ENCODE data around the gene SLC4A9.

The SLC4A9 gene

DNA sequence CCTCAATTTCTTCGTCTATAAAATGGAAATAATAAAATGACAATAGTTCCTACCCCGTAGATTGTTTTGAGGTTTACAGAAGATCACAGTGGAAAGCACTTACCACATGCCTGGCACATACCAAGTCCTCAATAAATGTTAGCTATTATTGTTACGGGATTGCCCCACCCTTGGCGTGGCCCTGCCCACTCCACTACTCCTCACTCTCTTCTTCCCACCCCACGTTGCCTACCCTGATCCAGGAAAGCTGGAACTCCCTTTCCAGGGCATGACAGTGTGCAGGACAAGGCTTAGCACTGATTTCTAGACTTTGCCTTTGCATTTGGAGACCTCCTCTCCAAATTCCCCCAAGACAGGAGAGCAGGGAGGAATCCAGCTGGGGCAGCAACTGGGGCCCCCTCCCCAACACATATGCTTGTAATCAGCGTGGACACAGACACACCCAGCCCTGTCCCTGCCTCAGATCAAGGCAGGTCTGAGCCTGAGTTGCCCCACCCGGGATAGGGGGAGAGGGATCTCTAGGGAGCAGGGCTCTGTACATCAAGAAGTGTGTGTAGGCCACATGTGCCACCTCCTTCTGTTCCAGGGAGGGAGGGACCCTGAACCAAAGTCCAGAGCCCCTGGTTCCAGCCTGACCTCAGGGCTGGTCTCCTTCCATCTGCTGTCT lies 6.7 kb downstream of the SLC4A9 start:
- no peak overlapping the region for H3K4me2 ChIP-seq (ENCODE audit: low read length)
- H3K4me1 ChIP-seq (ENCODE audit: control insufficient read depth, low read length) = peaks cover 9% of the 10 kb centered on the region; the same call in 1 of the 2 replicates
- H3K9me3 ChIP-seq (ENCODE audit: control insufficient read depth, insufficient read depth, low read length) = no peaks in the 10 kb centered on the region
- H3F3A ChIP-seq (ENCODE audit: control insufficient read depth, insufficient read depth) = no peaks in the 10 kb centered on the region
- no peak overlapping the region for H3K4me3 ChIP-seq (ENCODE audit: low read length)
- H4K20me1 ChIP-seq (ENCODE audit: control insufficient read depth, insufficient read depth, low read depth, low read length) = no peaks in the 10 kb centered on the region
- H3K36me3 ChIP-seq (ENCODE audit: control insufficient read depth, low read length) = no peaks in the 10 kb centered on the region
- H3K79me2 ChIP-seq (ENCODE audit: control insufficient read depth, low read length) = no peaks in the 10 kb centered on the region
- no peak for TF ChIP-seq EZH2phosphoT487 (IDR thresholded peaks at IDR 0.05; ENCODE audit: borderline replicate concordance, low read length)
- no peak for TF ChIP-seq CTCF (IDR thresholded peaks at IDR 0.05; ENCODE audit: low read depth, low read length, poor library complexity, severe bottlenecking)
- H3K27me3 ChIP-seq (ENCODE audit: control insufficient read depth, low read length) = no peaks in the 10 kb centered on the region
- H3K9me2 ChIP-seq (replicated peaks; ENCODE audit: control insufficient read depth, low read length) = no peaks in the 10 kb centered on the region
- no peak overlapping the region for H3K27ac ChIP-seq (ENCODE audit: low read depth, low read length)

DNA sequence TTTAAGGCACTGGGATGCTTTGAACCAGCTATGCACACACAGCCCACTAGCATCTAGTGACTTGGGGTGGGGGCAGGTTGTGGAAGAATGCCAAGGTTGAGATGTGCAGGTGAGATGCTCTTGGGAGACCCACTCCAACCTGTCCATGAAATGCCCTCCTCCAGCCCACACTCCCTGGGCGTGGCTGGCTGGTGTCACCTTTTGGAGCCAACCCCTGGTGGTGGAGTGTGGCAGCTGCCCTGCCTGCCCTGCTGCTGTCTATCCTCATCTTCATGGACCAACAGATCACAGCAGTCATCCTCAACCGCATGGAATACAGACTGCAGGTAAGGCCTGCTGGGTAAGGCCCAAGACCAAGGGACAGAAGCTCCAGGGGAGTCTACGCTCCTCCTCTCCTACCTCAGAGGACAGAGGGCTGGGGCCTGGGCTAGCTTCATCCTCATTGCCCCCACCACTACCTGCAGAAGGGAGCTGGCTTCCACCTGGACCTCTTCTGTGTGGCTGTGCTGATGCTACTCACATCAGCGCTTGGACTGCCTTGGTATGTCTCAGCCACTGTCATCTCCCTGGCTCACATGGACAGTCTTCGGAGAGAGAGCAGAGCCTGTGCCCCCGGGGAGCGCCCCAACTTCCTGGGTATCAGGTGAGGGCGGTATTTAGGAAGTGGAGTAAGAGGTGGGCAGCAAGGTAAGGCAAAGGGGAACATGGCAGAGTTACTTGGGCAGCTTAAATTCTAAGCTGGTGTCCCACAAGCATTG lies 7.4 kb downstream of the SLC4A9 start:
- no peak for TF ChIP-seq EZH2phosphoT487 (IDR thresholded peaks at IDR 0.05; ENCODE audit: borderline replicate concordance, low read length)
- TF ChIP-seq CTCF (IDR thresholded peaks at IDR 0.05; ENCODE audit: low read depth, low read length, poor library complexity, severe bottlenecking) = no peak
- no peaks in the 10 kb centered on the region for H4K20me1 ChIP-seq (ENCODE audit: control insufficient read depth, insufficient read depth, low read depth, low read length)
- H3K27me3 ChIP-seq (ENCODE audit: control insufficient read depth, low read length) = no peaks in the 10 kb centered on the region
- no peaks in the 10 kb centered on the region for H3K36me3 ChIP-seq (ENCODE audit: control insufficient read depth, low read length)
- no peaks in the 10 kb centered on the region for H3K9me2 ChIP-seq (replicated peaks; ENCODE audit: control insufficient read depth, low read length)
- H3K79me2 ChIP-seq (ENCODE audit: control insufficient read depth, low read length) = no peaks in the 10 kb centered on the region
- peaks cover 9% of the 10 kb centered on the region; the same call in 1 of the 2 replicates for H3K4me1 ChIP-seq (ENCODE audit: control insufficient read depth, low read length)
- H3K4me3 ChIP-seq (ENCODE audit: low read length) = no peak overlapping the region
- no peaks in the 10 kb centered on the region for H3K9me3 ChIP-seq (ENCODE audit: control insufficient read depth, insufficient read depth, low read length)
- no peak overlapping the region for H3K27ac ChIP-seq (ENCODE audit: low read depth, low read length)
- H3F3A ChIP-seq (ENCODE audit: control insufficient read depth, insufficient read depth) = no peaks in the 10 kb centered on the region
- no peak overlapping the region for H3K4me2 ChIP-seq (ENCODE audit: low read length)

- H3K4me3 ChIP-seq (ENCODE audit: low read length) = no peak overlapping the region
- no peaks in the 10 kb centered on the region for H4K20me1 ChIP-seq (ENCODE audit: control insufficient read depth, insufficient read depth, low read depth, low read length)
- no peaks in the 10 kb centered on the region for H3K9me2 ChIP-seq (replicated peaks; ENCODE audit: control insufficient read depth, low read length)
- TF ChIP-seq EZH2phosphoT487 (IDR thresholded peaks at IDR 0.05; ENCODE audit: borderline replicate concordance, low read length) (no peak), CTCF (IDR thresholded peaks at IDR 0.05; ENCODE audit: low read depth, low read length, poor library complexity, severe bottlenecking) (no peak)
- no peaks in the 10 kb centered on the region for H3F3A ChIP-seq (ENCODE audit: control insufficient read depth, insufficient read depth)
- no peaks in the 10 kb centered on the region for H3K4me1 ChIP-seq (ENCODE audit: control insufficient read depth, low read length)
- H3K4me2 ChIP-seq (ENCODE audit: low read length) = no peak overlapping the region
- no peak overlapping the region for H3K27ac ChIP-seq (ENCODE audit: low read depth, low read length)
- H3K79me2 ChIP-seq (ENCODE audit: control insufficient read depth, low read length) = no peaks in the 10 kb centered on the region
- no peaks in the 10 kb centered on the region for H3K9me3 ChIP-seq (ENCODE audit: control insufficient read depth, insufficient read depth, low read length)
- H3K36me3 ChIP-seq (ENCODE audit: control insufficient read depth, low read length) = no peaks in the 10 kb centered on the region
- no peaks in the 10 kb centered on the region for H3K27me3 ChIP-seq (ENCODE audit: control insufficient read depth, low read length)
Measured at GRCh38 chr5:140371356-140372151, 11.6 kb downstream of the SLC4A9 start.
